Prostate gland (tissue), 2 donors: ENCODE data around the gene TCF12. TPM values are rescaled to one million over a fixed set of nuclear protein-coding genes. Genes with fewer than 3 reads are reported as not detected.

Source experiments
- DNase-seq: peaks from one replicate; pipeline ENCODE4 v3.0.0-alpha.2; 2019; ENCODE audit warnings: low spot score
- H3K27ac ChIP-seq, 2 donors: fragments of 200-600 bp; sonication (generic); 2 replicates each; pipeline ENCODE4 v1.5.1; 2017 to 2019
- H3K27me3 ChIP-seq: fragments of 200-600 bp; sonication (generic); replicated peaks from 2 replicates; pipeline ENCODE4 v1.5.1; 2019; ENCODE audit not compliant: insufficient read depth
- H3K36me3 ChIP-seq, 2 donors: fragments of 200-600 bp; sonication (generic); 1 replicate in 1 of 2; 2 replicates in 1 of 2; pipeline versions ENCODE4 v1.5.1 to v1.8.1; 2017 to 2019
- H3K4me1 ChIP-seq: fragments of 200-600 bp; sonication (generic); replicated peaks from 2 replicates; pipeline ENCODE4 v1.5.1; 2019
- H3K4me3 ChIP-seq, 2 donors: fragments of 200-600 bp; sonication (generic); 2 replicates each; pipeline ENCODE4 v1.5.1; 2017 to 2019
- H3K9me3 ChIP-seq: fragments of 200-600 bp; sonication (generic); 2 replicates; pipeline ENCODE4 v1.5.1; 2017
- POLR2A ChIP-seq: fragments of 450-650 bp; IDR thresholded peaks from one replicate; pipeline ENCODE4 v1.6.1; 2016; ENCODE audit warnings: antibody characterized with exemption, mild to moderate bottlenecking
- POLR2AphosphoS5 ChIP-seq: sonication (generic); formaldehyde crosslinking; IDR thresholded peaks from one replicate; pipeline ENCODE4 v1.6.1; 2017; ENCODE audit warnings: antibody characterized with exemption
- WGBS: methylation state at CpG from one replicate; pipeline ENCODE4 v1.1.5; 2018; 5-methylcytosine and 5-hydroxymethylcytosine counted together
- intact Hi-C: fragments of 100-400 bp; cut with DNase I; formaldehyde crosslinking; loops from one replicate; pipeline ENCODE4 v1.14.2; 2022
- total RNA-seq, 2 donors: library from RNA; depleted of rRNA; stranded (reverse); fragments of >200 nt; gene quantifications; one replicate each; pipeline ENCODE4 v1.1.0, GENCODE V29; 2016
- TF ChIP-seq, protein P1 (sequence below), 4 experiments: fragments of 200-600 bp in 2 of 4; fragments of 450-650 bp in 2 of 4; sonication (generic) in 2 of 4; IDR thresholded peaks; 1 replicate in 3 of 4; 2 replicates in 1 of 4; pipeline ENCODE4 v1.5.1; 2016 to 2019; ENCODE audit warnings: antibody characterized with exemption in 4 of 4, mild to moderate bottlenecking in 2 of 4, moderate library complexity in 2 of 4

TCF12 gene
- total RNA-seq, 2 donors from 2014 or later = 95.4 to 123 TPM

DNA sequence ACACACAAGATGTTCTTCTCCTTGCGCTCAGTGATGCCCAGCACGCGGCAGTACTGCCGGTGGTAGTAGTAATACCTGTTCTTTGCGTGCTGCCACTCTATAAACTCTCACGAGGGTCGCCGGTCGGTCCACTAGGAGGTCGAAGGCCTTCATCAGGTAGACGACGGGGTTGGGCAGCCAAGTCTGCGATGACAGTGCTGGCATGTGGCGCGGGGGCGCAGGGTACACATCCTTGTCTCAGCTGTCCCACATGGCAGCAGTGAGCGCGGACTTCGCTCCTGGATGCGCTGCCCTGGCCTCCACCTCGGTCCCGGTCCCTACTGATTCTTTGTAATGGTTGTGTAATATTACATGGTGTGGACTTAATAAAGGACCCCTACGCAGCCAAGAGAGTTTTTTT, 407.8 kb downstream of the TCF12 start:
- Histone ChIP-seq H3K4me1 (no peaks in the 10 kb centered on the region), H3K27me3 (no peaks in the 10 kb centered on the region), H3K9me3 (no peaks in the 10 kb centered on the region), H3K36me3 (no peaks in the 10 kb centered on the region), H3K4me3 (no peak overlapping the region), H3K27ac (no peak overlapping the region)
- DNase-seq = no peak
- 92% methylated on average over 23 of the region's 23 CpGs for whole genome bisulfite sequencing
- TF ChIP-seq, protein P1, sequence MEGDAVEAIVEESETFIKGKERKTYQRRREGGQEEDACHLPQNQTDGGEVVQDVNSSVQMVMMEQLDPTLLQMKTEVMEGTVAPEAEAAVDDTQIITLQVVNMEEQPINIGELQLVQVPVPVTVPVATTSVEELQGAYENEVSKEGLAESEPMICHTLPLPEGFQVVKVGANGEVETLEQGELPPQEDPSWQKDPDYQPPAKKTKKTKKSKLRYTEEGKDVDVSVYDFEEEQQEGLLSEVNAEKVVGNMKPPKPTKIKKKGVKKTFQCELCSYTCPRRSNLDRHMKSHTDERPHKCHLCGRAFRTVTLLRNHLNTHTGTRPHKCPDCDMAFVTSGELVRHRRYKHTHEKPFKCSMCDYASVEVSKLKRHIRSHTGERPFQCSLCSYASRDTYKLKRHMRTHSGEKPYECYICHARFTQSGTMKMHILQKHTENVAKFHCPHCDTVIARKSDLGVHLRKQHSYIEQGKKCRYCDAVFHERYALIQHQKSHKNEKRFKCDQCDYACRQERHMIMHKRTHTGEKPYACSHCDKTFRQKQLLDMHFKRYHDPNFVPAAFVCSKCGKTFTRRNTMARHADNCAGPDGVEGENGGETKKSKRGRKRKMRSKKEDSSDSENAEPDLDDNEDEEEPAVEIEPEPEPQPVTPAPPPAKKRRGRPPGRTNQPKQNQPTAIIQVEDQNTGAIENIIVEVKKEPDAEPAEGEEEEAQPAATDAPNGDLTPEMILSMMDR (IDR thresholded peaks at IDR 0.05) = no peak
- intact Hi-C loops = no loop called here

DNA sequence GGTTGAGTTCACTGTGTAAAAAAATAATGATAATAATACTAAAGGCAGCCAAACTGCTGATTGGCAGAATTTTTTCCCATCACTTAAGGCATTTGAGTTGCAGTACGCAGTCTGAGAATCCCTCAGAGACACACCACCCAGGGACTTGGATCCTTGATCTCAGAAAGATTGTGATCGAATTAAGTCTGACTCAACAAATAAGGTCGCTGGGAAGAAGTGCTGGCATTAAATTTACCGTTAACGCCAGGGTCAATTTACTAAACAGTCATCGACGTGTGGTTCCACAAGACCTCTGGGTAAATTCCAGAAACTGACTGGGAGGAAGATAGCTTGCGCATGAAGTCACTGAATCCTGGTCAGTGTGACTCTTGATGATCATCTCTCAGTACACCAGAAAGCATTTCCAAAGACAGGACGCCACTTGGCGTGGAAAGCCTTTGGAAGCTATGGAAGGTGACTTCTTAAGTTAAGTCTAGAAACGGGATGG, 409.6 kb downstream of the TCF12 start:
- Histone ChIP-seq H3K36me3 (no peaks in the 10 kb centered on the region), H3K4me1 (no peaks in the 10 kb centered on the region), H3K4me3 (no peak overlapping the region), H3K27me3 (no peaks in the 10 kb centered on the region), H3K9me3 (no peaks in the 10 kb centered on the region), H3K27ac (peak overlapping the region in 1 of 2 donors; percentile 2)
- TF ChIP-seq POLR2A (no peak), POLR2AphosphoS5 (no peak)
- TF ChIP-seq, protein P1 (IDR thresholded peaks at IDR 0.05) = no peak
- intact Hi-C loops = no loop called here
- WGBS = 82% methylated on average over 11 of the region's 11 CpGs
- DNase-seq = no peak

DNA sequence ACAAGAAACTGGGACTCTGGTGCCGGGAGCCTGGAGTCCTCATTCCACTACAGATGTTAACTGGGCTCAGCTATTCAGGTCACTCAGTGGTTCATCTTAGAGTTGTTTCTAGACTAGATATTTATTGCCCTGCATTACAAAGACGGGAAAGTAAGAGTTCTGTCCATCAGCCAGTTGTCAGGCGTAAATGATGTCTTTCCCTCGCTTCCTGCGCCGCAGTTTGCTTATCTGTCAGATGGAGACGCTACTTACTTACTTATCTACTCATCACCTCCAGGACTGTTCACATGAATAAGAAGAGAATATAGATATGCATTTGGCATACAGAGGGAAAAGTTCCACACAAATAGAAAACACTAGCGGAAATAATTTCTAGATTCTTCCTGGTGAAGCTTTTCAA, 410.0 kb downstream of the TCF12 start:
- Histone ChIP-seq H3K9me3 (no peaks in the 10 kb centered on the region), H3K27me3 (no peaks in the 10 kb centered on the region), H3K27ac (no peak overlapping the region), H3K36me3 (no peaks in the 10 kb centered on the region), H3K4me3 (no peak overlapping the region), H3K4me1 (no peaks in the 10 kb centered on the region)
- WGBS = 95% methylated on average over 8 of the region's 8 CpGs
- DNase-seq = no peak
- intact Hi-C loops = no loop called here
- TF ChIP-seq POLR2A (no peak), POLR2AphosphoS5 (no peak)
- TF ChIP-seq, protein P1 (IDR thresholded peaks at IDR 0.05) = no peak

DNA sequence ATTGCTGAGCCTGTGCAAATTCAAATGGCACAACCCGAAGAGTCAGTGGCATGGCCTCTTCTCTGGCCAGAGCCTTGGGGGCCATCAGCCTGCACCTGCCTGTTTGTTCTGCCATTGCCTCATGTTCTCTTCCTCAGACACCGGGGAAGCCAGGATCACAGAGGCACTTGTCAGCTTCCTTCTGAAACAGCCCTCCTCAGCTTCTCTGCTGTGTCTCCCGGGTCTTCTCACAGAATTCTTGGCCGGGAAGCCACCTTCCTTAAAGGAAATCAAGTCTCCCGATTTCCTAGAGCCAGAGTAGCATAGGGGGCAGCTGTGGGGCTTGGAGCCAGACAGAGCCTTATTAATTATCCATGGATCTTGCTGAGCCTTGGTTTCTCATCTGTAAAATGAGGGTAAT, 410.5 kb downstream of the TCF12 start:
- intact Hi-C loops = no loop called here
- Histone ChIP-seq H3K27ac (no peak overlapping the region), H3K9me3 (no peaks in the 10 kb centered on the region), H3K27me3 (no peaks in the 10 kb centered on the region), H3K36me3 (no peaks in the 10 kb centered on the region), H3K4me1 (no peaks in the 10 kb centered on the region), H3K4me3 (no peak overlapping the region)
- DNase-seq = no peak
- TF ChIP-seq POLR2A (no peak), POLR2AphosphoS5 (no peak)
- TF ChIP-seq, protein P1 (IDR thresholded peaks at IDR 0.05) = no peak
- 76% methylated on average over 5 of the region's 5 CpGs for WGBS

DNA sequence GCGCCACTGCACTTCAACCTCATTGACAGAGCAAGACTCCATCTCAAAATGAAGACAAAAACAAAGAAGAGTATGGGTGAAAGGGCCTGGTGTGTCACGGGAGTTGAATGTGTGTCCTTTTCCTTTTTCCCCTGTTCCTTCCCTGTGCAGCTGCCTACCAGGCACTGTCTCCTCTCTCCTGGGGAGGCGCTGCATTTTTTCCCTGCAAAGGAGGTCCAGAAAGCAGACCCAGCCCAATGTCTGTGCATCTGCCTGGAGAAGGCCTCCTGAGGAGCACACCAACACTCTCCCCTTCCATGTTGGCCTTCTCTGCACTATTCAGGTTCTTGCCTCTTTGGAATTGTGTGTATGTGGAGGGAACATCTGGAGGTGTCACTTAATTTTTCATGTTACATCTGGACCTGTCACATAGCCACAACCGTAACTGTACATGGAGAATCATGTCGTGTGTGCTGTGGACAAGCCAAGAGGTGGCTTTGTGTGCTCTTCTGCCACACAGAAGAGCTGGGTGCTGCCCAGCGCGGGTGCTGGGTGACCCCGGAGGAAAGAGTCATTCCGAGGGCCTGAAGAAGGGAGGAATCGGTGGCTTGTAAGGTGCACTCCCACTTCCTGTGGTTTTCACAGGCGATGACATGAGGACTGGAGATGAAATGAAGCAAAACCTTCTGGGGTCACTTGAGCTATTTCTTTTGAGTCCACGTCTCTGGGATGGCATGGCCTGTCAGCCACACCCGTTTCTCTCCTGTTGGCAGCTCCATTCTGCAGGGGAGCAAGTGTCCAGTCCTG, 411.3 kb downstream of the TCF12 start:
- Histone ChIP-seq H3K4me1 (no peaks in the 10 kb centered on the region), H3K27ac (no peak overlapping the region), H3K27me3 (no peaks in the 10 kb centered on the region), H3K36me3 (no peaks in the 10 kb centered on the region), H3K4me3 (no peak overlapping the region), H3K9me3 (no peaks in the 10 kb centered on the region)
- WGBS = 88% methylated on average over 13 of the region's 13 CpGs
- TF ChIP-seq, protein P1 (IDR thresholded peaks at IDR 0.05) = no peak
- TF ChIP-seq POLR2A (no peak), POLR2AphosphoS5 (no peak)
- intact Hi-C loops = no loop called here
- no peak for DNase-seq
